HUDEP-2 (cell line): ENCODE measurements around the gene NANS.
"Not testable (repeated sequence)": the region's sequence is repeated elsewhere in the genome, so short reads cannot be mapped to it uniquely, and the experiment has no call there.

Experiments used
- DNase-seq, 76 experiments: peaks; one replicate each; lab custom pipeline; 2025; ENCODE audit not compliant: unreplicated experiment in 76 of 76; lab: John Stamatoyannopoulos, UW

The NANS gene

GRCh38 chr9:98074115-98074990 is 17.8 kb downstream of the NANS start:
- peak in 55 of 76 experiments; percentile 2 to 63 (median 35) for DNase-seq

GRCh38 chr9:98075332-98075805 is 18.8 kb downstream of the NANS start:
- DNase-seq, result no peak

- DNase-seq, result not testable (repeated sequence)
Observed at GRCh38 chr9:98076514-98076890, 20.0 kb downstream of the NANS start.

- DNase-seq, result no peak
Observed at GRCh38 chr9:98078895-98079294, 22.4 kb downstream of the NANS start.

GRCh38 chr9:98080326-98080725 is 23.8 kb downstream of the NANS start:
- no peak for DNase-seq

GRCh38 chr9:98080780-98081179 is 24.2 kb downstream of the NANS start:
- DNase-seq, result no peak

GRCh38 chr9:98081477-98082219 is 25.1 kb downstream of the NANS start:
- DNase-seq, result no peak

GRCh38 chr9:98083061-98083501 is 26.5 kb downstream of the NANS start:
- DNase-seq, result peak in 1 of 76 experiments; percentile 40

- DNase-seq, result peak in 1 of 76 experiments; percentile 21
Observed at GRCh38 chr9:98083566-98084183, 27.1 kb downstream of the NANS start.

- DNase-seq, result no peak
Observed at GRCh38 chr9:98084396-98084795, 27.9 kb downstream of the NANS start.

- no peak for DNase-seq
Observed at GRCh38 chr9:98085058-98085457, 28.5 kb downstream of the NANS start.

GRCh38 chr9:98085944-98086343 is 29.4 kb downstream of the NANS start:
- DNase-seq, result no peak

GRCh38 chr9:98086461-98086860 is 29.9 kb downstream of the NANS start:
- DNase-seq, result no peak

GRCh38 chr9:98087420-98088354 is 31.2 kb downstream of the NANS start:
- no peak for DNase-seq

GRCh38 chr9:98090674-98091073 is 34.1 kb downstream of the NANS start:
- DNase-seq, result not testable (repeated sequence)

GRCh38 chr9:98091735-98092612 is 35.4 kb downstream of the NANS start:
- no peak for DNase-seq

- DNase-seq, result no peak
Observed at GRCh38 chr9:98092613-98092931, 36.0 kb downstream of the NANS start.

GRCh38 chr9:98094316-98094715 is 37.8 kb downstream of the NANS start:
- DNase-seq, result no peak

GRCh38 chr9:98094851-98095250 is 38.3 kb downstream of the NANS start:
- DNase-seq, result no peak
